Measurements from ENCODE around the gene KIF1B. TPM values are rescaled to one million over a fixed set of nuclear protein-coding genes. Genes with fewer than 3 reads are reported as not detected.

The KIF1B gene
- total RNA-seq, 1 experiment from 2014 or later, result 70.1 TPM

DNA sequence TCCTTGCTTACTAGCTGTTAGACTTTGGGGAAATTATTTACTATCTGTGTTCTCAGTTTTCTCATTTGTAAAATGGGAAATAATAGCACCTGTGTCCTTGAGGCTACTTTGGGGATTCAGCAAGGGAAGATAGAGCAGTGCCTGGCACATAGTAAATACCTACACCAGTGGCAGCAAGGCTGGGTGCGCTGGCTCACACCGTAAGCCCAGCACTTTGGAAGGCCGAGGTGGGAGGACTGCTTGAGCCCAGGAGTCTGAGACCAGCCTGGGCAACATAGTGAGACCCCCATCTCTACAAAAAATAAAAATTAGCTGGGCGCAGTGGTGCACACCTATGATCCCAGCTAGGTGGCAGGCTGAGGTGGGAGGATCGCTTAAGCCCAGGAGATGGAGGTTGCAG, 211.3 kb downstream of the KIF1B start:
- Mint-ChIP-seq H3K4me1 (peaks cover 4% of the 10 kb centered on the region; the same call in 1 of the 2 replicates), H3K36me3 (peaks cover 44% of the 10 kb centered on the region), H3K27me3 (ENCODE audit: low read depth) (no peaks in the 10 kb centered on the region), H3K27ac (no peak overlapping the region), H3K9me3 (no peaks in the 10 kb centered on the region), H3K4me3 (no peak overlapping the region)
- TF ChIP-seq NR2C2 (CRISPR knock-in tag; IDR thresholded peaks at IDR 0.05), result no peak
- no peak for TF ChIP-seq KAT7 (CRISPR knock-in tag; IDR thresholded peaks at IDR 0.05; ENCODE audit: borderline replicate concordance)
- TF ChIP-seq, protein P1, sequence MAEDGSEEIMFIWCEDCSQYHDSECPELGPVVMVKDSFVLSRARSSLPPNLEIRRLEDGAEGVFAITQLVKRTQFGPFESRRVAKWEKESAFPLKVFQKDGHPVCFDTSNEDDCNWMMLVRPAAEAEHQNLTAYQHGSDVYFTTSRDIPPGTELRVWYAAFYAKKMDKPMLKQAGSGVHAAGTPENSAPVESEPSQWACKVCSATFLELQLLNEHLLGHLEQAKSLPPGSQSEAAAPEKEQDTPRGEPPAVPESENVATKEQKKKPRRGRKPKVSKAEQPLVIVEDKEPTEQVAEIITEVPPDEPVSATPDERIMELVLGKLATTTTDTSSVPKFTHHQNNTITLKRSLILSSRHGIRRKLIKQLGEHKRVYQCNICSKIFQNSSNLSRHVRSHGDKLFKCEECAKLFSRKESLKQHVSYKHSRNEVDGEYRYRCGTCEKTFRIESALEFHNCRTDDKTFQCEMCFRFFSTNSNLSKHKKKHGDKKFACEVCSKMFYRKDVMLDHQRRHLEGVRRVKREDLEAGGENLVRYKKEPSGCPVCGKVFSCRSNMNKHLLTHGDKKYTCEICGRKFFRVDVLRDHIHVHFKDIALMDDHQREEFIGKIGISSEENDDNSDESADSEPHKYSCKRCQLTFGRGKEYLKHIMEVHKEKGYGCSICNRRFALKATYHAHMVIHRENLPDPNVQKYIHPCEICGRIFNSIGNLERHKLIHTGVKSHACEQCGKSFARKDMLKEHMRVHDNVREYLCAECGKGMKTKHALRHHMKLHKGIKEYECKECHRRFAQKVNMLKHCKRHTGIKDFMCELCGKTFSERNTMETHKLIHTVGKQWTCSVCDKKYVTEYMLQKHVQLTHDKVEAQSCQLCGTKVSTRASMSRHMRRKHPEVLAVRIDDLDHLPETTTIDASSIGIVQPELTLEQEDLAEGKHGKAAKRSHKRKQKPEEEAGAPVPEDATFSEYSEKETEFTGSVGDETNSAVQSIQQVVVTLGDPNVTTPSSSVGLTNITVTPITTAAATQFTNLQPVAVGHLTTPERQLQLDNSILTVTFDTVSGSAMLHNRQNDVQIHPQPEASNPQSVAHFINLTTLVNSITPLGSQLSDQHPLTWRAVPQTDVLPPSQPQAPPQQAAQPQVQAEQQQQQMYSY (CRISPR knock-in tag; IDR thresholded peaks at IDR 0.05), result no peak
- peak; percentile 96 for TF ChIP-seq ZNF121 (CRISPR knock-in tag; IDR thresholded peaks at IDR 0.05)
- TF ChIP-seq ESRRA (CRISPR knock-in tag; IDR thresholded peaks at IDR 0.05; ENCODE audit: borderline replicate concordance), result no peak
- TF ChIP-seq, protein P2, sequence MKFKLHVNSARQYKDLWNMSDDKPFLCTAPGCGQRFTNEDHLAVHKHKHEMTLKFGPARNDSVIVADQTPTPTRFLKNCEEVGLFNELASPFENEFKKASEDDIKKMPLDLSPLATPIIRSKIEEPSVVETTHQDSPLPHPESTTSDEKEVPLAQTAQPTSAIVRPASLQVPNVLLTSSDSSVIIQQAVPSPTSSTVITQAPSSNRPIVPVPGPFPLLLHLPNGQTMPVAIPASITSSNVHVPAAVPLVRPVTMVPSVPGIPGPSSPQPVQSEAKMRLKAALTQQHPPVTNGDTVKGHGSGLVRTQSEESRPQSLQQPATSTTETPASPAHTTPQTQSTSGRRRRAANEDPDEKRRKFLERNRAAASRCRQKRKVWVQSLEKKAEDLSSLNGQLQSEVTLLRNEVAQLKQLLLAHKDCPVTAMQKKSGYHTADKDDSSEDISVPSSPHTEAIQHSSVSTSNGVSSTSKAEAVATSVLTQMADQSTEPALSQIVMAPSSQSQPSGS (CRISPR knock-in tag; IDR thresholded peaks at IDR 0.05; ENCODE audit: borderline replicate concordance, low read depth), result no peak
- ATAC-seq (no peak), DNase-seq (ENCODE audit: low spot score) (no peak)
- POLR2A ChIA-PET, result no interaction called here
- CTCF ChIA-PET, result interaction anchor here (0.6 to 0.7 kb wide), 2 partner anchors 212 to 247 kb away, joined by 3 read pairs; partner anchors contain the start of gene KIF1B

DNA sequence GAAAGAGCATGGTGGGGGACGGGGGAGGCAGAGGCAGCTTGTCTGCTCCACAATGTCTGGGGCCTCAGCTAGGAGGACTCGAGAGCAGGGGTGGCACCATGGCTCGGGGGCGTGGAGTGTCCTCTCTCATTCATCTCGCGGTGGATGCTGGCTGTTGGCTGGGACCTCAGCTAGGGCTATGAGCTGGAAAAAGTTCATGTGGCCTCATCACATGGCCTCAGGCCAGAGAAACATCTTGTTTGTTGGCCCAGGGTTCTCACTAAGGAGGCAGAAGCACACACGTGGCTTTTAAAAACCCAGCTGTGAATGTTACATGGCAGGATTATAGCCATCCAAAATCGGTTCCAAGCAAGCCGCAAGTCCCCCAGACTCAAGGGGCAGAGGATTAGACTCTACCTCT, 213.7 kb downstream of the KIF1B start:
- ATAC-seq, result no peak
- H3K36me3 Mint-ChIP-seq, result peaks cover 23% of the 10 kb centered on the region
- peak overlapping the region; percentile 31; the same call in 1 of the 2 replicates for H3K27ac Mint-ChIP-seq
- no peak for TF ChIP-seq NR2C2 (CRISPR knock-in tag; IDR thresholded peaks at IDR 0.05)
- TF ChIP-seq SOX15 (CRISPR knock-in tag; IDR thresholded peaks at IDR 0.05), result no peak
- TF ChIP-seq ZNF423 (CRISPR knock-in tag; IDR thresholded peaks at IDR 0.05), result no peak
- TF ChIP-seq, protein P3, sequence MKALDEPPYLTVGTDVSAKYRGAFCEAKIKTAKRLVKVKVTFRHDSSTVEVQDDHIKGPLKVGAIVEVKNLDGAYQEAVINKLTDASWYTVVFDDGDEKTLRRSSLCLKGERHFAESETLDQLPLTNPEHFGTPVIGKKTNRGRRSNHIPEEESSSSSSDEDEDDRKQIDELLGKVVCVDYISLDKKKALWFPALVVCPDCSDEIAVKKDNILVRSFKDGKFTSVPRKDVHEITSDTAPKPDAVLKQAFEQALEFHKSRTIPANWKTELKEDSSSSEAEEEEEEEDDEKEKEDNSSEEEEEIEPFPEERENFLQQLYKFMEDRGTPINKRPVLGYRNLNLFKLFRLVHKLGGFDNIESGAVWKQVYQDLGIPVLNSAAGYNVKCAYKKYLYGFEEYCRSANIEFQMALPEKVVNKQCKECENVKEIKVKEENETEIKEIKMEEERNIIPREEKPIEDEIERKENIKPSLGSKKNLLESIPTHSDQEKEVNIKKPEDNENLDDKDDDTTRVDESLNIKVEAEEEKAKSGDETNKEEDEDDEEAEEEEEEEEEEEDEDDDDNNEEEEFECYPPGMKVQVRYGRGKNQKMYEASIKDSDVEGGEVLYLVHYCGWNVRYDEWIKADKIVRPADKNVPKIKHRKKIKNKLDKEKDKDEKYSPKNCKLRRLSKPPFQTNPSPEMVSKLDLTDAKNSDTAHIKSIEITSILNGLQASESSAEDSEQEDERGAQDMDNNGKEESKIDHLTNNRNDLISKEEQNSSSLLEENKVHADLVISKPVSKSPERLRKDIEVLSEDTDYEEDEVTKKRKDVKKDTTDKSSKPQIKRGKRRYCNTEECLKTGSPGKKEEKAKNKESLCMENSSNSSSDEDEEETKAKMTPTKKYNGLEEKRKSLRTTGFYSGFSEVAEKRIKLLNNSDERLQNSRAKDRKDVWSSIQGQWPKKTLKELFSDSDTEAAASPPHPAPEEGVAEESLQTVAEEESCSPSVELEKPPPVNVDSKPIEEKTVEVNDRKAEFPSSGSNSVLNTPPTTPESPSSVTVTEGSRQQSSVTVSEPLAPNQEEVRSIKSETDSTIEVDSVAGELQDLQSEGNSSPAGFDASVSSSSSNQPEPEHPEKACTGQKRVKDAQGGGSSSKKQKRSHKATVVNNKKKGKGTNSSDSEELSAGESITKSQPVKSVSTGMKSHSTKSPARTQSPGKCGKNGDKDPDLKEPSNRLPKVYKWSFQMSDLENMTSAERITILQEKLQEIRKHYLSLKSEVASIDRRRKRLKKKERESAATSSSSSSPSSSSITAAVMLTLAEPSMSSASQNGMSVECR (CRISPR knock-in tag; IDR thresholded peaks at IDR 0.05; ENCODE audit: borderline replicate concordance), result no peak
- TF ChIP-seq HMGA2 (CRISPR knock-in tag; IDR thresholded peaks at IDR 0.05), result no peak
- no peak for TF ChIP-seq CREM (CRISPR knock-in tag; IDR thresholded peaks at IDR 0.05)
- peaks cover 4% of the 10 kb centered on the region; the same call in 1 of the 2 replicates for H3K4me1 Mint-ChIP-seq
- DNase-seq (ENCODE audit: low spot score), result no peak
- POLR2A ChIA-PET, result no interaction called here
- H3K27me3 Mint-ChIP-seq (ENCODE audit: low read depth), result no peaks in the 10 kb centered on the region
- no peak overlapping the region for H3K4me3 Mint-ChIP-seq
- no peaks in the 10 kb centered on the region for H3K9me3 Mint-ChIP-seq
- CTCF ChIA-PET, result interaction anchor here (0.5 to 1.4 kb wide), 3 partner anchors 9 to 76 kb away, joined by 3 to 5 read pairs (median 4); no protein-coding TSS in a partner anchor

DNA sequence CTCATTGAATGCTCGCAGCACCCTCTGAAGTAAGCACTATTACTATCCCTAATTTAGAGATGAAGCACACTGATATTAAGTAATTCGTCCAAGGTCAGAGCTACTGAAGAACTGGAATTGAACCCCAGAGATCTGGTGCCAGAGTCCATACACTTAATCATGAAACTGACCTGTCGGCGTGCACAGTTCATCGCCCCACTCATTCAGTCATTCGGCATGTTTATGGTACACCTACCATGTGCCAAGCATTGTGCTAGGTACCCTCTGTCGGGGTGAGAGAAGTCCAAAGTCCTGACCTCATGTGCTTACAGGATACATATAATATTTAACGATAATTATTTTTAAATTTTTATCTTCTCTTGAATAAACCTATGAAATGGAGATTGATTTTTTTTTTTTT, 214.3 kb downstream of the KIF1B start:
- ChIA-PET POLR2A (no interaction called here), CTCF (interaction anchor here (1.1 to 1.4 kb wide), 2 partner anchors 9 to 25 kb away, joined by 3 to 4 read pairs; no protein-coding TSS in a partner anchor)
- H3K9me3 Mint-ChIP-seq, result no peaks in the 10 kb centered on the region
- no peak overlapping the region for H3K27ac Mint-ChIP-seq
- no peaks in the 10 kb centered on the region for H3K27me3 Mint-ChIP-seq (ENCODE audit: low read depth)
- no peak overlapping the region for H3K4me3 Mint-ChIP-seq
- DNase-seq (ENCODE audit: low spot score), result no peak
- peaks cover 5% of the 10 kb centered on the region; the same call in 1 of the 2 replicates for H3K4me1 Mint-ChIP-seq
- no peak for ATAC-seq
- peaks cover 17% of the 10 kb centered on the region for H3K36me3 Mint-ChIP-seq
- TF ChIP-seq, protein P4, sequence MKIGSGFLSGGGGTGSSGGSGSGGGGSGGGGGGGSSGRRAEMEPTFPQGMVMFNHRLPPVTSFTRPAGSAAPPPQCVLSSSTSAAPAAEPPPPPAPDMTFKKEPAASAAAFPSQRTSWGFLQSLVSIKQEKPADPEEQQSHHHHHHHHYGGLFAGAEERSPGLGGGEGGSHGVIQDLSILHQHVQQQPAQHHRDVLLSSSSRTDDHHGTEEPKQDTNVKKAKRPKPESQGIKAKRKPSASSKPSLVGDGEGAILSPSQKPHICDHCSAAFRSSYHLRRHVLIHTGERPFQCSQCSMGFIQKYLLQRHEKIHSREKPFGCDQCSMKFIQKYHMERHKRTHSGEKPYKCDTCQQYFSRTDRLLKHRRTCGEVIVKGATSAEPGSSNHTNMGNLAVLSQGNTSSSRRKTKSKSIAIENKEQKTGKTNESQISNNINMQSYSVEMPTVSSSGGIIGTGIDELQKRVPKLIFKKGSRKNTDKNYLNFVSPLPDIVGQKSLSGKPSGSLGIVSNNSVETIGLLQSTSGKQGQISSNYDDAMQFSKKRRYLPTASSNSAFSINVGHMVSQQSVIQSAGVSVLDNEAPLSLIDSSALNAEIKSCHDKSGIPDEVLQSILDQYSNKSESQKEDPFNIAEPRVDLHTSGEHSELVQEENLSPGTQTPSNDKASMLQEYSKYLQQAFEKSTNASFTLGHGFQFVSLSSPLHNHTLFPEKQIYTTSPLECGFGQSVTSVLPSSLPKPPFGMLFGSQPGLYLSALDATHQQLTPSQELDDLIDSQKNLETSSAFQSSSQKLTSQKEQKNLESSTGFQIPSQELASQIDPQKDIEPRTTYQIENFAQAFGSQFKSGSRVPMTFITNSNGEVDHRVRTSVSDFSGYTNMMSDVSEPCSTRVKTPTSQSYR (CRISPR knock-in tag; IDR thresholded peaks at IDR 0.05), result no peak
- TF ChIP-seq SMAD3 (CRISPR knock-in tag; IDR thresholded peaks at IDR 0.05; ENCODE audit: borderline replicate concordance) (no peak), FOXK1 (CRISPR knock-in tag; IDR thresholded peaks at IDR 0.05) (no peak), CREB1 (CRISPR knock-in tag; IDR thresholded peaks at IDR 0.05) (no peak), ZNF416 (CRISPR knock-in tag; IDR thresholded peaks at IDR 0.05) (no peak), FOXJ3 (CRISPR knock-in tag; IDR thresholded peaks at IDR 0.05; ENCODE audit: borderline replicate concordance) (no peak), NR2C2 (CRISPR knock-in tag; IDR thresholded peaks at IDR 0.05) (no peak)
- TF ChIP-seq, protein P5, sequence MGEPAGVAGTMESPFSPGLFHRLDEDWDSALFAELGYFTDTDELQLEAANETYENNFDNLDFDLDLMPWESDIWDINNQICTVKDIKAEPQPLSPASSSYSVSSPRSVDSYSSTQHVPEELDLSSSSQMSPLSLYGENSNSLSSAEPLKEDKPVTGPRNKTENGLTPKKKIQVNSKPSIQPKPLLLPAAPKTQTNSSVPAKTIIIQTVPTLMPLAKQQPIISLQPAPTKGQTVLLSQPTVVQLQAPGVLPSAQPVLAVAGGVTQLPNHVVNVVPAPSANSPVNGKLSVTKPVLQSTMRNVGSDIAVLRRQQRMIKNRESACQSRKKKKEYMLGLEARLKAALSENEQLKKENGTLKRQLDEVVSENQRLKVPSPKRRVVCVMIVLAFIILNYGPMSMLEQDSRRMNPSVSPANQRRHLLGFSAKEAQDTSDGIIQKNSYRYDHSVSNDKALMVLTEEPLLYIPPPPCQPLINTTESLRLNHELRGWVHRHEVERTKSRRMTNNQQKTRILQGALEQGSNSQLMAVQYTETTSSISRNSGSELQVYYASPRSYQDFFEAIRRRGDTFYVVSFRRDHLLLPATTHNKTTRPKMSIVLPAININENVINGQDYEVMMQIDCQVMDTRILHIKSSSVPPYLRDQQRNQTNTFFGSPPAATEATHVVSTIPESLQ (CRISPR knock-in tag; IDR thresholded peaks at IDR 0.05), result no peak
